Upper lobe of left lung (tissue), 4 donors: ENCODE measurements around the gene MRPL48.

Experiments
- EP300 ChIP-seq, 4 donors: sonication (generic); formaldehyde crosslinking; IDR thresholded peaks; one replicate each; pipeline ENCODE4 v1.5.1; 2017; ENCODE audit warnings: antibody characterized with exemption in 4 of 4, control low read depth in 2 of 4
- POLR2A ChIP-seq, 4 donors: fragments of 450-650 bp; IDR thresholded peaks; one replicate each; pipeline ENCODE4 v1.5.1; 2016 to 2017; ENCODE audit warnings: antibody characterized with exemption in 4 of 4, mild to moderate bottlenecking in 2 of 4
- TF ChIP-seq, protein P1 (sequence below), 6 experiments: fragments of 450-650 bp in 4 of 6; fragments of 200-600 bp in 2 of 6; sonication (generic) in 2 of 6; IDR thresholded peaks; one replicate each; pipeline ENCODE4 v1.5.1; 2016 to 2019; ENCODE audit warnings: antibody characterized with exemption in 6 of 6

DNA sequence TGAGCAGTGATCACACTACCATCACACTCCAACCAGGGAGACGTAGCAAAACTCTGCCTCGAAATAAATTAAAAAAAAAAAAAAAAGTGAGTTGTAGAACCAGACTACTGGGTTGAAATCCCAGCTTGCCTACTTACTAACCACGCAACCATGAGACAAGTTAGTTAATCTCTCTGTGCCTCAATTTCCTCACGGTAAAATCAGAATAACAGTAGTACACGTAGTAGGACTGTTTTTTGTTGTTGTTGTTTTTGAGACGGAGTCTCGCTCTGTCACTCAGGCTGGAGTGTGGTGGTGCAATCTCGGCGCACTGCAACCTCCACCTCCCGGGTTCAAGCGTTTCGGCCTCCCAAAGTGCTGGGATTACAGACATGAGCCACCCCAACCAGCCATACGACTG, 41.0 kb upstream of the MRPL48 start:
- TF ChIP-seq, protein P1, sequence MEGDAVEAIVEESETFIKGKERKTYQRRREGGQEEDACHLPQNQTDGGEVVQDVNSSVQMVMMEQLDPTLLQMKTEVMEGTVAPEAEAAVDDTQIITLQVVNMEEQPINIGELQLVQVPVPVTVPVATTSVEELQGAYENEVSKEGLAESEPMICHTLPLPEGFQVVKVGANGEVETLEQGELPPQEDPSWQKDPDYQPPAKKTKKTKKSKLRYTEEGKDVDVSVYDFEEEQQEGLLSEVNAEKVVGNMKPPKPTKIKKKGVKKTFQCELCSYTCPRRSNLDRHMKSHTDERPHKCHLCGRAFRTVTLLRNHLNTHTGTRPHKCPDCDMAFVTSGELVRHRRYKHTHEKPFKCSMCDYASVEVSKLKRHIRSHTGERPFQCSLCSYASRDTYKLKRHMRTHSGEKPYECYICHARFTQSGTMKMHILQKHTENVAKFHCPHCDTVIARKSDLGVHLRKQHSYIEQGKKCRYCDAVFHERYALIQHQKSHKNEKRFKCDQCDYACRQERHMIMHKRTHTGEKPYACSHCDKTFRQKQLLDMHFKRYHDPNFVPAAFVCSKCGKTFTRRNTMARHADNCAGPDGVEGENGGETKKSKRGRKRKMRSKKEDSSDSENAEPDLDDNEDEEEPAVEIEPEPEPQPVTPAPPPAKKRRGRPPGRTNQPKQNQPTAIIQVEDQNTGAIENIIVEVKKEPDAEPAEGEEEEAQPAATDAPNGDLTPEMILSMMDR (IDR thresholded peaks at IDR 0.05), result no peak
- TF ChIP-seq POLR2A (IDR thresholded peaks at IDR 0.05), result no peak
- TF ChIP-seq EP300 (IDR thresholded peaks at IDR 0.05), result no peak
